ENCODE data around the gene DPH3.
"Not testable (repeated sequence)": the region's sequence is repeated elsewhere in the genome, so short reads cannot be mapped to it uniquely, and the experiment has no call there.

Gene DPH3

GRCh38 chr3:16264708-16265454 lies at the start of gene DPH3, which contains the start of gene OXNAD1:
Gene DPH3, minus strand, starts transcription at chr3:16264943. Its CDS starts 67 bp downstream, at chr3:16264876.
Gene OXNAD1, plus strand, starts transcription at chr3:16265212. Its CDS starts 5,741 bp downstream, at chr3:16270953.
- peak; percentile 99 for DNase-seq (ENCODE audit: low read depth)

GRCh38 chr3:16313886-16314645 lies 49.3 kb upstream of the DPH3 start:
- DNase-seq (ENCODE audit: low read depth), result no peak

- no peak for DNase-seq (ENCODE audit: low read depth)
These were observed 47.3 kb upstream of the DPH3 start for GRCh38 chr3:16311960-16312451.

- not testable (repeated sequence) for DNase-seq (ENCODE audit: low read depth)
These were observed 45.7 kb upstream of the DPH3 start for GRCh38 chr3:16310486-16310885.

GRCh38 chr3:16309558-16309957 lies 44.8 kb upstream of the DPH3 start:
- no peak for DNase-seq (ENCODE audit: low read depth)

GRCh38 chr3:16308727-16309126 lies 44.0 kb upstream of the DPH3 start:
- DNase-seq (ENCODE audit: low read depth), result no peak

GRCh38 chr3:16307832-16308531 lies 43.2 kb upstream of the DPH3 start:
- no peak for DNase-seq (ENCODE audit: low read depth)

GRCh38 chr3:16305111-16305541 lies 40.4 kb upstream of the DPH3 start:
- no peak for DNase-seq (ENCODE audit: low read depth)

- no peak for DNase-seq (ENCODE audit: low read depth)
These were observed 39.6 kb upstream of the DPH3 start for GRCh38 chr3:16304061-16305010.

- no peak for DNase-seq (ENCODE audit: low read depth)
These were observed 38.4 kb upstream of the DPH3 start for GRCh38 chr3:16303037-16303575.

GRCh38 chr3:16302082-16302631 lies 37.4 kb upstream of the DPH3 start:
- DNase-seq (ENCODE audit: low read depth), result no peak

GRCh38 chr3:16301507-16301906 lies 36.8 kb upstream of the DPH3 start:
- DNase-seq (ENCODE audit: low read depth), result no peak

- no peak for DNase-seq (ENCODE audit: low read depth)
These were observed 36.2 kb upstream of the DPH3 start for GRCh38 chr3:16300881-16301359.

GRCh38 chr3:16300307-16300706 lies 35.6 kb upstream of the DPH3 start:
- no peak for DNase-seq (ENCODE audit: low read depth)

GRCh38 chr3:16299746-16300145 lies 35.0 kb upstream of the DPH3 start:
- DNase-seq (ENCODE audit: low read depth), result no peak

- no peak for DNase-seq (ENCODE audit: low read depth)
These were observed 34.1 kb upstream of the DPH3 start for GRCh38 chr3:16298891-16299290.

- no peak for DNase-seq (ENCODE audit: low read depth)
These were observed 33.5 kb upstream of the DPH3 start for GRCh38 chr3:16297997-16298885.

- no peak for DNase-seq (ENCODE audit: low read depth)
These were observed 30.7 kb upstream of the DPH3 start for GRCh38 chr3:16295298-16295890.

GRCh38 chr3:16294844-16295243 lies 30.1 kb upstream of the DPH3 start:
- DNase-seq (ENCODE audit: low read depth), result no peak

Measured in stimulated activated CD8-positive, alpha-beta memory T cell treated with anti-CD3 and anti-CD28 coated beads, Interleukin-12 subunit alpha, Interleukin-12 subunit beta, amount 100 ng/mL, for 1 hour (primary cell).